HG03469 (cell line): ENCODE measurements around the gene OSBPL1A.

ENCODE experiments used
- ATAC-seq: cut with Tn5 transposase; IDR thresholded peaks from one replicate; pipeline ENCODE4 v1.9.1; 2021; ENCODE audit warnings: mild to moderate bottlenecking, moderate library complexity, moderate number of reproducible peaks; ENCODE audit not compliant: unreplicated experiment

OSBPL1A gene

GRCh38 chr18:24230766-24231165 is 166.9 kb downstream of the OSBPL1A start:
- no peak for ATAC-seq

- ATAC-seq: no peak
Measured at GRCh38 chr18:24228667-24229041, 169.0 kb downstream of the OSBPL1A start.

GRCh38 chr18:24227977-24228666 is 169.5 kb downstream of the OSBPL1A start:
- ATAC-seq: no peak

GRCh38 chr18:24220318-24220688 is 177.3 kb downstream of the OSBPL1A start:
- no peak for ATAC-seq

- no peak for ATAC-seq
Measured at GRCh38 chr18:24219561-24220317, 177.9 kb downstream of the OSBPL1A start.

- no peak for ATAC-seq
Measured at GRCh38 chr18:24214913-24215312, 182.7 kb downstream of the OSBPL1A start.

GRCh38 chr18:24214144-24214543 is 183.5 kb downstream of the OSBPL1A start:
- no peak for ATAC-seq

GRCh38 chr18:24212939-24213338 is 184.7 kb downstream of the OSBPL1A start:
- ATAC-seq: no peak

- no peak for ATAC-seq
Measured at GRCh38 chr18:24209558-24209957, 188.1 kb downstream of the OSBPL1A start.

GRCh38 chr18:24208270-24209035 is 189.2 kb downstream of the OSBPL1A start:
- no peak for ATAC-seq

GRCh38 chr18:24204904-24205303 is 192.7 kb downstream of the OSBPL1A start:
- no peak for ATAC-seq

- no peak for ATAC-seq
Measured at GRCh38 chr18:24201699-24202687, 195.6 kb downstream of the OSBPL1A start.

- ATAC-seq: no peak
Measured at GRCh38 chr18:24200494-24201290, 196.9 kb downstream of the OSBPL1A start.

GRCh38 chr18:24199372-24199962 is 198.2 kb downstream of the OSBPL1A start:
- no peak for ATAC-seq

- ATAC-seq: no peak
Measured at GRCh38 chr18:24198461-24198860, 199.2 kb downstream of the OSBPL1A start.

GRCh38 chr18:24197412-24197811 is 200.2 kb downstream of the OSBPL1A start:
- ATAC-seq: no peak

- no peak for ATAC-seq
Measured at GRCh38 chr18:24196764-24197163, 200.9 kb downstream of the OSBPL1A start.

- no peak for ATAC-seq
Measured at GRCh38 chr18:24195296-24196053, 202.1 kb downstream of the OSBPL1A start.

- no peak for ATAC-seq
Measured at GRCh38 chr18:24190590-24190989, 207.0 kb downstream of the OSBPL1A start.
